Measurements from ENCODE around the gene JMJD8. TPM values are rescaled to one million over a fixed set of nuclear protein-coding genes. Genes with fewer than 3 reads are reported as not detected.

JMJD8 gene
- total RNA-seq, 1 experiment from 2014 or later: 121 TPM

- RAD21 ChIA-PET (ENCODE audit: low non-redundant PET in 1 of 2, low total read pairs in 2 of 2, uncharacterized antibody in 2 of 2, unreplicated experiment in 2 of 2): no interaction called here
- CTCF ChIA-PET: no interaction called here
- no peaks in the 10 kb centered on the region for H3K27me3 ChIP-seq (ENCODE audit: insufficient read depth, low read length)
- peaks cover 21% of the 10 kb centered on the region for H3K79me2 ChIP-seq (ENCODE audit: insufficient read depth, low read length)
- no peaks in the 10 kb centered on the region for H3K9me3 ChIP-seq (ENCODE audit: control insufficient read depth in 1 of 2, insufficient read depth in 1 of 2, low read depth in 1 of 2, low read length in 2 of 2)
- H3K4me1 ChIP-seq (ENCODE audit: control insufficient read depth in 1 of 2, insufficient read depth in 2 of 2, low read length in 2 of 2): peaks cover 5 to 27% of the 10 kb centered on the region in 2 experiments; a peak in 3 of 4 replicates
- peaks cover 0 to 19% of the 10 kb centered on the region in 2 experiments; a peak in 2 of 4 replicates for H3K36me3 ChIP-seq (ENCODE audit: control insufficient read depth in 1 of 2, insufficient read depth in 2 of 2, low read length in 2 of 2)
- DNase-seq (ENCODE audit: low read depth, low spot score) (no peak), ATAC-seq (no peak)
- no peaks in the 10 kb centered on the region for H3K9me2 ChIP-seq (ENCODE audit: insufficient read depth)
- H4K20me1 ChIP-seq (ENCODE audit: insufficient read depth): no peaks in the 10 kb centered on the region
- no peak overlapping the region for H2AFZ ChIP-seq (ENCODE audit: low read depth, low read length, poor library complexity, severe bottlenecking)
- intact Hi-C loops (cut with micrococcal nuclease): no loop called here
- H3K4me3 ChIP-seq (replicated peaks in 1 of 2; ENCODE audit: low read depth in 1 of 2, low read length in 2 of 2): no peak overlapping the region
- no peak overlapping the region for H3K4me2 ChIP-seq (ENCODE audit: low read length)
- POLR2A ChIA-PET: no interaction called here
- BruUV-seq (replicated peaks): no TSS peak
- TF ChIP-seq EGR1 (IDR thresholded peaks at IDR 0.05; ENCODE audit: low read depth) (no peak), POLR2A (IDR thresholded peaks at IDR 0.05; ENCODE audit: borderline replicate concordance, extremely low read depth, insufficient read depth, insufficient read length) (no peak), EZH2 (IDR thresholded peaks at IDR 0.05) (no peak), JUND (IDR thresholded peaks at IDR 0.05) (no peak), TCF7L2 (IDR thresholded peaks at IDR 0.05; ENCODE audit: borderline replicate concordance, extremely low read depth, insufficient read depth, insufficient read length) (no peak), ZBTB33 (IDR thresholded peaks at IDR 0.05; ENCODE audit: extremely low read depth, insufficient replicate concordance, low read length) (no peak), POLR2AphosphoS5 (IDR thresholded peaks at IDR 0.05; ENCODE audit: low read depth, low read length) (no peak), SP1 (IDR thresholded peaks at IDR 0.05; ENCODE audit: low read depth) (no peak), ZNF274 (IDR thresholded peaks at IDR 0.05; ENCODE audit: low read depth, low read length) (no peak)
- TF ChIP-seq, protein P1, sequence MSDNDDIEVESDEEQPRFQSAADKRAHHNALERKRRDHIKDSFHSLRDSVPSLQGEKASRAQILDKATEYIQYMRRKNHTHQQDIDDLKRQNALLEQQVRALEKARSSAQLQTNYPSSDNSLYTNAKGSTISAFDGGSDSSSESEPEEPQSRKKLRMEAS (IDR thresholded peaks at IDR 0.05): no peak
- TF ChIP-seq, protein P2, sequence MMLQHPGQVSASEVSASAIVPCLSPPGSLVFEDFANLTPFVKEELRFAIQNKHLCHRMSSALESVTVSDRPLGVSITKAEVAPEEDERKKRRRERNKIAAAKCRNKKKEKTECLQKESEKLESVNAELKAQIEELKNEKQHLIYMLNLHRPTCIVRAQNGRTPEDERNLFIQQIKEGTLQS (IDR thresholded peaks at IDR 0.05): no peak
- no peak overlapping the region for H3K27ac ChIP-seq (ENCODE audit: low read depth, low read length)
- no peak overlapping the region for H3K9ac ChIP-seq (ENCODE audit: low read length)
Measured at GRCh38 chr16:677316-678190, 6.6 kb downstream of the JMJD8 start.

Measured in HCT116 (cell line).